SK-N-MC (cell line): Measurements from ENCODE around the gene A2ML1.
"Not testable (repeated sequence)": the region's sequence is repeated elsewhere in the genome, so short reads cannot be mapped to it uniquely, and the experiment has no call there.

Experiments
- DNase-seq: peaks from one replicate; pipeline ENCODE4 v3.0.0-alpha.2; 2011; ENCODE audit warnings: low read depth, low spot score
- H3K27ac ChIP-seq: fragments of 200-600 bp; sonication (generic); 2 replicates; pipeline ENCODE4 v1.5.1; 2016; ENCODE audit warnings: mixed run types
- H3K36me3 ChIP-seq: fragments of 200-600 bp; sonication (generic); 2 replicates; pipeline ENCODE4 v1.6.1; 2017; ENCODE audit warnings: antibody characterized with exemption, low read length, mixed read lengths; ENCODE audit not compliant: insufficient read depth
- H3K4me3 ChIP-seq: fragments of 200-600 bp; sonication (generic); 2 replicates; pipeline ENCODE4 v1.5.1; 2016
- H3K9ac ChIP-seq: fragments of 200-600 bp; sonication (generic); 2 replicates; pipeline ENCODE4 v1.8.0; 2017; ENCODE audit warnings: mixed run types, mixed read lengths; ENCODE audit not compliant: insufficient read length
- H3K9me3 ChIP-seq: fragments of 200-600 bp; sonication (generic); 2 replicates; pipeline ENCODE4 v1.6.1; 2017; ENCODE audit warnings: low read depth, mild to moderate bottlenecking, antibody characterized with exemption, low read length, moderate library complexity, mixed read lengths
- EZH2 ChIP-seq: fragments of 200-600 bp; sonication (generic); IDR thresholded peaks from one replicate; pipeline ENCODE4 v1.6.1; 2017; ENCODE audit warnings: antibody characterized with exemption
- FOXP2 ChIP-seq: optimal IDR thresholded peaks from 2 replicates; pipeline ENCODE3; 2011; ENCODE audit warnings: mild to moderate bottlenecking, moderate library complexity; ENCODE audit not compliant: insufficient read depth; ENCODE audit errors: extremely low read length, control extremely low read depth
- POLR2AphosphoS5 ChIP-seq: IDR thresholded peaks from 2 replicates; pipeline ENCODE4 v1.6.1; 2012; ENCODE audit warnings: mild to moderate bottlenecking, low read depth, low read length, borderline replicate concordance

Gene A2ML1

GRCh38 chr12:8794611-8795010 is 27.8 kb upstream of the A2ML1 start:
- not testable (repeated sequence) for H3K4me3 ChIP-seq, H3K9ac ChIP-seq, DNase-seq, H3K9me3 ChIP-seq, H3K36me3 ChIP-seq, H3K27ac ChIP-seq

GRCh38 chr12:8796831-8797626 is 25.4 kb upstream of the A2ML1 start:
- TF ChIP-seq POLR2AphosphoS5 (no peak), EZH2 (no peak), FOXP2 (no peak)

GRCh38 chr12:8801213-8801612 is 21.2 kb upstream of the A2ML1 start:
- H3K9me3 ChIP-seq, H3K4me3 ChIP-seq, H3K9ac ChIP-seq, H3K27ac ChIP-seq, H3K36me3 ChIP-seq, DNase-seq: not testable (repeated sequence)

More at GRCh38 chr12:8796831-8797626, 25.4 kb upstream of the A2ML1 start:
- Histone ChIP-seq H3K27ac (no peak overlapping the region), H3K4me3 (no peak overlapping the region), H3K9ac (no peak overlapping the region), H3K36me3 (no peaks in the 10 kb centered on the region), H3K9me3 (no peaks in the 10 kb centered on the region)
- no peak for DNase-seq

- DNase-seq, H3K36me3 ChIP-seq, H3K4me3 ChIP-seq, H3K9ac ChIP-seq, H3K9me3 ChIP-seq, H3K27ac ChIP-seq: not testable (repeated sequence)
Observed at GRCh38 chr12:8804833-8805232, 17.6 kb upstream of the A2ML1 start.

GRCh38 chr12:8805487-8805886 is 16.9 kb upstream of the A2ML1 start:
- not testable (repeated sequence) for H3K4me3 ChIP-seq, H3K9me3 ChIP-seq, H3K9ac ChIP-seq, H3K36me3 ChIP-seq, H3K27ac ChIP-seq, DNase-seq

- H3K9me3 ChIP-seq = not testable (repeated sequence)
Observed at GRCh38 chr12:8807084-8807483, 15.3 kb upstream of the A2ML1 start.

GRCh38 chr12:8810112-8810511 is 12.3 kb upstream of the A2ML1 start:
- not testable (repeated sequence) for H3K9me3 ChIP-seq, H3K27ac ChIP-seq, H3K36me3 ChIP-seq, H3K4me3 ChIP-seq, DNase-seq, H3K9ac ChIP-seq

More at GRCh38 chr12:8807084-8807483, 15.3 kb upstream of the A2ML1 start:
- DNase-seq, H3K36me3 ChIP-seq, H3K4me3 ChIP-seq, H3K9ac ChIP-seq, H3K27ac ChIP-seq: not testable (repeated sequence)

GRCh38 chr12:8813572-8814357 is 8.7 kb upstream of the A2ML1 start:
- Histone ChIP-seq H3K4me3 (no peak overlapping the region), H3K27ac (no peak overlapping the region), H3K9me3 (no peaks in the 10 kb centered on the region), H3K9ac (no peak overlapping the region), H3K36me3 (no peaks in the 10 kb centered on the region)
- no peak for DNase-seq
- TF ChIP-seq POLR2AphosphoS5 = no peak
- no peak for TF ChIP-seq EZH2
- no peak for TF ChIP-seq FOXP2

- TF ChIP-seq POLR2AphosphoS5 (no peak), FOXP2 (no peak), EZH2 (no peak)
- Histone ChIP-seq H3K4me3 (no peak overlapping the region), H3K9me3 (no peaks in the 10 kb centered on the region), H3K27ac (no peak overlapping the region), H3K9ac (no peak overlapping the region), H3K36me3 (no peaks in the 10 kb centered on the region)
- no peak for DNase-seq
Observed at GRCh38 chr12:8816448-8817050, 5.9 kb upstream of the A2ML1 start.
